ENCODE data around the gene CCDC102A. TPM values are rescaled to one million over a fixed set of nuclear protein-coding genes. Genes with fewer than 3 reads are reported as not detected.

CCDC102A gene
- polyA plus RNA-seq, 1 experiment: 7.1 TPM

DNA sequence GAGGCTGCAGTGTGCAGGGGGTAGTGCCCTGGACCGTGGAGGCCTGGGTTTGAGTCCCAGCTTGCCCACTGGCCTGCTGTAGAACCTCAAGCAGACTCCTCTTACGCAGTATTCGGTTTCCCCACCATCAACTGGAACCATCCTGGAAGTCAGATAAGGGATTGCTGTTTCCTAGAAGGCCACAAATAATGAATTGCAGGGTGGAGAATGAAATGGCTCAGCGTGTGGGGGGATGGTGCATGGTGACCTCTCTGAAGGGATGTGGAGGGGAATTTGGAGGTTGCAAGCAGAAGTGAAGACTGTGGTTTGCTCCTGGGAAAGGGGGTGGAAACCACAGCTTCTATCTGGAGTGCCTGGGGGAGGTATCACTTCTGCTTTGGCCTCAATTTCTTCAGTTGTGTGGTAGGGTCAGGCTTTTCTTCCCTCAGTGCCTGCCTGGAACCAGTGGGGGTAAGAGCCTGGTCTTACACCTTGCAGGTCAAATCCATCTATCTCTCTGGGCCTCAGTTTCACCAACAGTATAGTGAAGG, 7.8 kb upstream of the CCDC102A start:
- POLR2A ChIA-PET: no interaction called here
- TF ChIP-seq, protein P1, sequence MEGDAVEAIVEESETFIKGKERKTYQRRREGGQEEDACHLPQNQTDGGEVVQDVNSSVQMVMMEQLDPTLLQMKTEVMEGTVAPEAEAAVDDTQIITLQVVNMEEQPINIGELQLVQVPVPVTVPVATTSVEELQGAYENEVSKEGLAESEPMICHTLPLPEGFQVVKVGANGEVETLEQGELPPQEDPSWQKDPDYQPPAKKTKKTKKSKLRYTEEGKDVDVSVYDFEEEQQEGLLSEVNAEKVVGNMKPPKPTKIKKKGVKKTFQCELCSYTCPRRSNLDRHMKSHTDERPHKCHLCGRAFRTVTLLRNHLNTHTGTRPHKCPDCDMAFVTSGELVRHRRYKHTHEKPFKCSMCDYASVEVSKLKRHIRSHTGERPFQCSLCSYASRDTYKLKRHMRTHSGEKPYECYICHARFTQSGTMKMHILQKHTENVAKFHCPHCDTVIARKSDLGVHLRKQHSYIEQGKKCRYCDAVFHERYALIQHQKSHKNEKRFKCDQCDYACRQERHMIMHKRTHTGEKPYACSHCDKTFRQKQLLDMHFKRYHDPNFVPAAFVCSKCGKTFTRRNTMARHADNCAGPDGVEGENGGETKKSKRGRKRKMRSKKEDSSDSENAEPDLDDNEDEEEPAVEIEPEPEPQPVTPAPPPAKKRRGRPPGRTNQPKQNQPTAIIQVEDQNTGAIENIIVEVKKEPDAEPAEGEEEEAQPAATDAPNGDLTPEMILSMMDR (IDR thresholded peaks at IDR 0.05; ENCODE audit: low read depth, low read length): no peak
- DNase-seq (ENCODE audit: low read depth, low spot score): no peak
- Histone ChIP-seq H3K27me3 (ENCODE audit: control insufficient read depth, insufficient read depth, low read length) (peaks cover 36% of the 10 kb centered on the region), H3K9me3 (ENCODE audit: control insufficient read depth, insufficient read depth, low read length) (no peaks in the 10 kb centered on the region), H3K4me3 (ENCODE audit: low read depth, low read length) (no peak overlapping the region), H3K27ac (ENCODE audit: low read depth, low read length) (no peak overlapping the region)
- CTCF ChIA-PET: no interaction called here

DNA sequence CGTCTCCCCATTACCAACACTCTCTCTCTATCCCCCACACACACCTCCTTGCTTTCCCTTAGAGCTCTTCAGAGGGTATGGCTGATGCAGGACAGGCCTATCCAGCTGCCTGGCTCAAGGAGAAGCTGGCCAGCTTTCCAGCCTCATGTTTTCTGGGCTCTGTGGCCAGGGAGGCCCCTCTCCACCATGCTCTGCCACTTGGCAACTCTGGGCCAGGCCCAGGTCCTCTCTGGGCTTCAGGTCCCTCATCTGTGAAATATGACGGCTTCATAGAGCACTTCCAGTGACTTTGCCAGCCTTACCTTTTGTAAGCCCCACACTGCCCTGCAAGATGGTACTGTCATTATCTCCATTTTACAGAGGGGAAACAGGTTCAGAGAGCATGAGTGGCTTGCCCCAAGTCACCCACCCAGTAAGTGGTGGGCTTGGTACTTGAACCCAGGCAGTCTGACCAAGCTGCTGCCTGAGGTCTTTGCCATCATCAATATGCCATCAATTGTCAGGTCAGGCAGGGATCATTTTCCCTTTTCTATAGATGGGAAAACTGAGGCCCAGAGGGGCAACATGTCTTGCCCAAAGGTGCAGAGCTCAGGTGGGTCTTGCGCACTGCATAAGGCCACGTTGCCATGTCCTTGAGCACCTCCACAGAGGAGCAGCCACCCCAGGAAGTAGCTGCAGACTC, 5.5 kb upstream of the CCDC102A start:
- no peak overlapping the region for H3K4me3 ChIP-seq (ENCODE audit: low read depth, low read length)
- TF ChIP-seq, protein P1 (IDR thresholded peaks at IDR 0.05; ENCODE audit: low read depth, low read length): no peak
- no peak overlapping the region for H3K27ac ChIP-seq (ENCODE audit: low read depth, low read length)
- DNase-seq (ENCODE audit: low read depth, low spot score): no peak
- no peaks in the 10 kb centered on the region for H3K9me3 ChIP-seq (ENCODE audit: control insufficient read depth, insufficient read depth, low read length)
- CTCF ChIA-PET: interaction anchor here (0.8 kb wide), 1 partner anchor 107 kb away, joined by 4 read pairs; no protein-coding TSS in a partner anchor
- H3K27me3 ChIP-seq (ENCODE audit: control insufficient read depth, insufficient read depth, low read length): peaks cover 36% of the 10 kb centered on the region
- POLR2A ChIA-PET: no interaction called here

DNA sequence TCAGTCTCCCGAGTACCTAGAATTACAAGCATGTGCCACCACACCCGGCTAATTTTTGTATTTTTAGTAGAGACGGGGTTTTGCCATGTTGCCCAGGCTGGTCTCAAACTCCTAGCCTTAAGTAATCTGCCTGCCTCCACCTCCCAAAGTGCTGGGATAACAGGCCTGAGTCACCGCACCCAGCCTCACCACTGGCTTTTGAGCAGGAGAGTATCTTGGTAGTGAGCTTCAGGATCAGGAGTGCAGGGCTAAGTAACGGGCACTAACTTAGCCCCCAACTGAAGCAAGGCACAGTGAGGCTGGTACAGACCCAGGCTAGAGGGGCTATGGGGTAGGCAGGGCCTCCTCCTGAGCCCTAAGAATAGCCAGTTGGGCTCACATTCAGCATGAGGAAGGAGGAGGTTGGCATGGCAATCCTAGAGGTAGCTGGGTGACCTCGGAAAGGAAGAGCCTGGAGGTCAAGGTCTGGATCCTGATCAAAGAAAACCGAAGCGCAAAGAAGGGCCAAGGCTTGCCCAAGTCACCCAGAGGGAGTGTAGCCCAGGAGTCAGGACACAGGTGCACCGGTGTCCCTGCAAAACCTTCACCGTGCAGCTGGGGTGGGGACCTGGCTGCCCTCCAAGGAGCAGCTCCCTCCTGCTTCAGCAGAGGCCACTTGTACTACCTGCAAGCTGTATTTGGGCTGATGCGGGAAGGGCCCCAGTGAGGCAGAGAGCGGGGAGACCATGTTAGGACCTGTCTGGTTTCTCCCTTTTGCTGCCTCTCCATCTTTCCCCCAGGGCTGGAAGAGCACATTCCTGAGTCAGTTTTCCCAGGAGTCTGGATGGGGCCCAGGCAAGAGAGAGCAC, 4.8 kb upstream of the CCDC102A start:
- TF ChIP-seq, protein P1 (IDR thresholded peaks at IDR 0.05; ENCODE audit: low read depth, low read length): no peak
- Histone ChIP-seq H3K4me3 (ENCODE audit: low read depth, low read length) (no peak overlapping the region), H3K9me3 (ENCODE audit: control insufficient read depth, insufficient read depth, low read length) (no peaks in the 10 kb centered on the region; the same call in 1 of the 2 replicates), H3K27ac (ENCODE audit: low read depth, low read length) (no peak overlapping the region), H3K27me3 (ENCODE audit: control insufficient read depth, insufficient read depth, low read length) (peaks cover 36% of the 10 kb centered on the region)
- no peak for DNase-seq (ENCODE audit: low read depth, low spot score)
- CTCF ChIA-PET: no interaction called here
- POLR2A ChIA-PET: no interaction called here

GRCh38 chr16:57540387-57540786, 4.0 kb upstream of the CCDC102A start:
- TF ChIP-seq, protein P1 (IDR thresholded peaks at IDR 0.05; ENCODE audit: low read depth, low read length): no peak
- CTCF ChIA-PET: no interaction called here
- POLR2A ChIA-PET: no interaction called here
- H3K9me3 ChIP-seq (ENCODE audit: control insufficient read depth, insufficient read depth, low read length): no peaks in the 10 kb centered on the region; the same call in 1 of the 2 replicates
- H3K27me3 ChIP-seq (ENCODE audit: control insufficient read depth, insufficient read depth, low read length): peaks cover 30% of the 10 kb centered on the region
- DNase-seq (ENCODE audit: low read depth, low spot score): no peak
- no peak overlapping the region for H3K27ac ChIP-seq (ENCODE audit: low read depth, low read length)
- no peak overlapping the region for H3K4me3 ChIP-seq (ENCODE audit: low read depth, low read length)
